ENCODE measurements around the gene RELL1.

The RELL1 gene

GRCh38 chr4:37686373-37687193, at the start of gene RELL1:
Gene RELL1, minus strand, starts transcription at chr4:37686376. Its CDS starts 89 bp downstream, at chr4:37686287.
- DNase-seq = peak; percentile 98

GRCh38 chr4:37735578-37735977, 49.4 kb upstream of the RELL1 start:
- DNase-seq = no peak

GRCh38 chr4:37734989-37735388, 48.8 kb upstream of the RELL1 start:
- DNase-seq = no peak

GRCh38 chr4:37733240-37733867, 47.2 kb upstream of the RELL1 start:
- no peak for DNase-seq

- DNase-seq = no peak
These were observed 46.5 kb upstream of the RELL1 start for GRCh38 chr4:37732526-37733186.

GRCh38 chr4:37729649-37730004, 43.5 kb upstream of the RELL1 start:
- no peak for DNase-seq

GRCh38 chr4:37728064-37728463, 41.9 kb upstream of the RELL1 start:
- DNase-seq = no peak

GRCh38 chr4:37727635-37728034, 41.5 kb upstream of the RELL1 start:
- DNase-seq = no peak

- DNase-seq = no peak
These were observed 40.5 kb upstream of the RELL1 start for GRCh38 chr4:37726666-37727065.

GRCh38 chr4:37725718-37726117, 39.5 kb upstream of the RELL1 start:
- DNase-seq = no peak

- DNase-seq = no peak
These were observed 36.9 kb upstream of the RELL1 start for GRCh38 chr4:37723067-37723466.

GRCh38 chr4:37721995-37722638, 35.9 kb upstream of the RELL1 start:
- no peak for DNase-seq

GRCh38 chr4:37719021-37719420, 32.8 kb upstream of the RELL1 start:
- no peak for DNase-seq

- no peak for DNase-seq
These were observed 31.4 kb upstream of the RELL1 start for GRCh38 chr4:37717576-37717975.

- no peak for DNase-seq
These were observed 29.8 kb upstream of the RELL1 start for GRCh38 chr4:37715889-37716402.

GRCh38 chr4:37710491-37710890, 24.3 kb upstream of the RELL1 start:
- DNase-seq = no peak

- no peak for DNase-seq
These were observed 19.9 kb upstream of the RELL1 start for GRCh38 chr4:37706032-37706431.

GRCh38 chr4:37705571-37705970, 19.4 kb upstream of the RELL1 start:
- DNase-seq = no peak

- DNase-seq = no peak
These were observed 13.8 kb upstream of the RELL1 start for GRCh38 chr4:37699868-37700481.

GRCh38 chr4:37697566-37697965, 11.4 kb upstream of the RELL1 start:
- DNase-seq = no peak

- no peak for DNase-seq
These were observed 7.4 kb upstream of the RELL1 start for GRCh38 chr4:37693450-37694190.

GRCh38 chr4:37693030-37693429, 6.9 kb upstream of the RELL1 start:
- no peak for DNase-seq

All from activated CD8-positive, alpha-beta memory T cell treated with anti-CD3 and anti-CD28 coated beads, Interleukin-2, amount 50 U/mL, for 4 hours (primary cell).